ENCODE data around the gene ADARB2.

Gene ADARB2

GRCh38 chr10:1747590-1748157 is 10.3 kb upstream of the ADARB2 start:
- Histone ChIP-seq H3K9me3 (ENCODE audit: control insufficient read depth, insufficient read depth, low read depth, low read length) (no peaks in the 10 kb centered on the region), H3K4me3 (ENCODE audit: low read depth, low read length) (no peak overlapping the region), H3K36me3 (ENCODE audit: control insufficient read depth in 2 of 2, insufficient read depth in 1 of 2, low read length in 2 of 2) (no peaks in the 10 kb centered on the region), H3K27ac (ENCODE audit: extremely low read depth, low read depth, low read length) (no peak overlapping the region), H3K4me1 (ENCODE audit: control insufficient read depth, insufficient read depth, low read length) (no peaks in the 10 kb centered on the region)
- POLR2A ChIA-PET: no interaction called here
- TF ChIP-seq ZNF37A (tag by site-specific recombination; IDR thresholded peaks at IDR 0.05) (no peak), KLF7 (tag by site-specific recombination; IDR thresholded peaks at IDR 0.05; ENCODE audit: borderline replicate concordance) (no peak), ZNF544 (tag by site-specific recombination; IDR thresholded peaks at IDR 0.05) (no peak), ZBTB1 (tag by site-specific recombination; IDR thresholded peaks at IDR 0.05) (no peak), ELK4 (IDR thresholded peaks at IDR 0.05; ENCODE audit: borderline replicate concordance, low read depth, low read length) (no peak), ZNF658 (tag by site-specific recombination; IDR thresholded peaks at IDR 0.05) (no peak), ZNF548 (tag by site-specific recombination; IDR thresholded peaks at IDR 0.05) (no peak), ZNF513 (tag by site-specific recombination; IDR thresholded peaks at IDR 0.05) (no peak), BCL11B (tag by site-specific recombination; IDR thresholded peaks at IDR 0.05; ENCODE audit: low read depth) (no peak), ZNF510 (tag by site-specific recombination; IDR thresholded peaks at IDR 0.05; ENCODE audit: insufficient replicate concordance) (no peak), ZNF473 (tag by site-specific recombination; IDR thresholded peaks at IDR 0.05) (no peak), ZNF48 (tag by site-specific recombination; IDR thresholded peaks at IDR 0.05) (no peak), ZNF223 (tag by site-specific recombination; IDR thresholded peaks at IDR 0.05) (no peak), ZNF311 (tag by site-specific recombination; IDR thresholded peaks at IDR 0.05; ENCODE audit: borderline replicate concordance) (no peak), OSR2 (tag by site-specific recombination; IDR thresholded peaks at IDR 0.05) (no peak), ZNF169 (tag by site-specific recombination; IDR thresholded peaks at IDR 0.05) (no peak), ZNF350 (tag by site-specific recombination; IDR thresholded peaks at IDR 0.05) (no peak)
- TF ChIP-seq, protein P1, sequence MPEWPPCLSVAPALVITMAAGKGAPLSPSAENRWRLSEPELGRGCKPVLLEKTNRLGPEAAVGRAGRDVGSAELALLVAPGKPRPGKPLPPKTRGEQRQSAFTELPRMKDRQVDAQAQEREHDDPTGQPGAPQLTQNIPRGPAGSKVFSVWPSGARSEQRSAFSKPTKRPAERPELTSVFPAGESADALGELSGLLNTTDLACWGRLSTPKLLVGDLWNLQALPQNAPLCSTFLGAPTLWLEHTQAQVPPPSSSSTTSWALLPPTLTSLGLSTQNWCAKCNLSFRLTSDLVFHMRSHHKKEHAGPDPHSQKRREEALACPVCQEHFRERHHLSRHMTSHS (tag by site-specific recombination; IDR thresholded peaks at IDR 0.05): no peak
- TF ChIP-seq, protein P2, sequence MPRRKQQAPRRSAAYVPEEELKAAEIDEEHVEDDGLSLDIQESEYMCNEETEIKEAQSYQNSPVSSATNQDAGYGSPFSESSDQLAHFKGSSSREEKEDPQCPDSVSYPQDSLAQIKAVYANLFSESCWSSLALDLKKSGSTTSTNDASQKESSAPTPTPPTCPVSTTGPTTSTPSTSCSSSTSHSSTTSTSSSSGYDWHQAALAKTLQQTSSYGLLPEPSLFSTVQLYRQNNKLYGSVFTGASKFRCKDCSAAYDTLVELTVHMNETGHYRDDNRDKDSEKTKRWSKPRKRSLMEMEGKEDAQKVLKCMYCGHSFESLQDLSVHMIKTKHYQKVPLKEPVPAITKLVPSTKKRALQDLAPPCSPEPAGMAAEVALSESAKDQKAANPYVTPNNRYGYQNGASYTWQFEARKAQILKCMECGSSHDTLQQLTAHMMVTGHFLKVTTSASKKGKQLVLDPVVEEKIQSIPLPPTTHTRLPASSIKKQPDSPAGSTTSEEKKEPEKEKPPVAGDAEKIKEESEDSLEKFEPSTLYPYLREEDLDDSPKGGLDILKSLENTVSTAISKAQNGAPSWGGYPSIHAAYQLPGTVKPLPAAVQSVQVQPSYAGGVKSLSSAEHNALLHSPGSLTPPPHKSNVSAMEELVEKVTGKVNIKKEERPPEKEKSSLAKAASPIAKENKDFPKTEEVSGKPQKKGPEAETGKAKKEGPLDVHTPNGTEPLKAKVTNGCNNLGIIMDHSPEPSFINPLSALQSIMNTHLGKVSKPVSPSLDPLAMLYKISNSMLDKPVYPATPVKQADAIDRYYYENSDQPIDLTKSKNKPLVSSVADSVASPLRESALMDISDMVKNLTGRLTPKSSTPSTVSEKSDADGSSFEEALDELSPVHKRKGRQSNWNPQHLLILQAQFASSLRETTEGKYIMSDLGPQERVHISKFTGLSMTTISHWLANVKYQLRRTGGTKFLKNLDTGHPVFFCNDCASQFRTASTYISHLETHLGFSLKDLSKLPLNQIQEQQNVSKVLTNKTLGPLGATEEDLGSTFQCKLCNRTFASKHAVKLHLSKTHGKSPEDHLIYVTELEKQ (tag by site-specific recombination; IDR thresholded peaks at IDR 0.05; ENCODE audit: borderline replicate concordance): no peak
- CTCF ChIA-PET: interaction anchor here (0.6 to 0.8 kb wide), 3 partner anchors 32 to 863 kb away, joined by 3 to 4 read pairs (median 3); no protein-coding TSS in a partner anchor

DNA sequence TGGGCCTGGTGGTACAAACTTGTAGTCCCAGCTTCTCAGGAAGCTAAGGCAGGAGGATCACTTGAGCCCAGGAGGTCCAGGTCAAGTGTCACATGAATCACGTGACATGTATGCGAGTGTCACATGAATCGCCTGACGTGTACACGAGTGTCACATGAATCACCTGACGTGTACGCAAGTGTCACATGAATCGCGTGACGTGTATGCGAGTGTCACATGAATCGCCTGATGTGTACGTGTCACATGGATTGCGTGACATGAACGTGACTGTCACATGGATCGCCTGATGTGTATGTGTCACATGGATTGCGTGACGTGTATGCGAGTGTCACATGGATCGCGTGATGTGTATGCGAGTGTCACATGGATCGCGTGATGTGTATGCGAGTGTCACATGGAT is 9.5 kb upstream of the ADARB2 start:
- H3K27ac ChIP-seq (ENCODE audit: extremely low read depth, low read depth, low read length): no peak overlapping the region
- ChIA-PET POLR2A (no interaction called here), CTCF (no interaction called here)
- H3K9me3 ChIP-seq (ENCODE audit: control insufficient read depth, insufficient read depth, low read depth, low read length): no peaks in the 10 kb centered on the region
- H3K4me1 ChIP-seq (ENCODE audit: control insufficient read depth, insufficient read depth, low read length): no peaks in the 10 kb centered on the region
- H3K4me3 ChIP-seq (ENCODE audit: low read depth, low read length): no peak overlapping the region
- no peaks in the 10 kb centered on the region for H3K36me3 ChIP-seq (ENCODE audit: control insufficient read depth in 2 of 2, insufficient read depth in 1 of 2, low read length in 2 of 2)
- no peak for TF ChIP-seq ZEB2 (tag by site-specific recombination; IDR thresholded peaks at IDR 0.05)
- TF ChIP-seq, protein P3, sequence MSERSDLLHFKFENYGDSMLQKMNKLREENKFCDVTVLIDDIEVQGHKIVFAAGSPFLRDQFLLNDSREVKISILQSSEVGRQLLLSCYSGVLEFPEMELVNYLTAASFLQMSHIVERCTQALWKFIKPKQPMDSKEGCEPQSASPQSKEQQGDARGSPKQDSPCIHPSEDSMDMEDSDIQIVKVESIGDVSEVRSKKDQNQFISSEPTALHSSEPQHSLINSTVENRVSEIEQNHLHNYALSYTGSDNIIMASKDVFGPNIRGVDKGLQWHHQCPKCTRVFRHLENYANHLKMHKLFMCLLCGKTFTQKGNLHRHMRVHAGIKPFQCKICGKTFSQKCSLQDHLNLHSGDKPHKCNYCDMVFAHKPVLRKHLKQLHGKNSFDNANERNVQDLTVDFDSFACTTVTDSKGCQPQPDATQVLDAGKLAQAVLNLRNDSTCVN (tag by site-specific recombination; optimal IDR thresholded peaks at IDR 0.05): no peak
- no peak for TF ChIP-seq KLF1 (tag by site-specific recombination; IDR thresholded peaks at IDR 0.05)
- no peak for TF ChIP-seq HIC1 (tag by site-specific recombination; IDR thresholded peaks at IDR 0.05)
- TF ChIP-seq ZNF202 (tag by site-specific recombination; IDR thresholded peaks at IDR 0.05; ENCODE audit: borderline replicate concordance): no peak
- no peak for TF ChIP-seq ZNF404 (tag by site-specific recombination; IDR thresholded peaks at IDR 0.05)
- no peak for TF ChIP-seq GLIS2 (tag by site-specific recombination; IDR thresholded peaks at IDR 0.05)
- TF ChIP-seq ZNF623 (tag by site-specific recombination; IDR thresholded peaks at IDR 0.05): no peak
